Prostate gland (tissue), 2 donors: Measurements from ENCODE around the gene PLK5.

Experiments
- CTCF ChIP-seq, 4 experiments: fragments of 200-600 bp in 2 of 4; fragments of 450-650 bp in 2 of 4; sonication (generic) in 2 of 4; IDR thresholded peaks; 1 replicate in 3 of 4; 2 replicates in 1 of 4; pipeline ENCODE4 v1.5.1; 2016 to 2019; ENCODE audit warnings: antibody characterized with exemption in 4 of 4, mild to moderate bottlenecking in 2 of 4, moderate library complexity in 2 of 4
- POLR2A ChIP-seq: fragments of 450-650 bp; IDR thresholded peaks from one replicate; pipeline ENCODE4 v1.6.1; 2016; ENCODE audit warnings: antibody characterized with exemption, mild to moderate bottlenecking

GRCh38 chr19:1575323-1576241 lies 51.7 kb downstream of the PLK5 start:
- TF ChIP-seq CTCF (IDR thresholded peaks at IDR 0.05) (no peak), POLR2A (no peak)
